ENCODE measurements around the gene GPD2. TPM values are rescaled to one million over a fixed set of nuclear protein-coding genes. Genes with fewer than 3 reads are reported as not detected.

The GPD2 gene
- total and polyA plus RNA-seq, 8 donors = 2.8 to 17.7 (median 10.2) TPM

GRCh38 chr2:156459720-156460119 is 23.5 kb downstream of the GPD2 start:
- TF ChIP-seq CTCF (IDR thresholded peaks at IDR 0.05) = no peak

GRCh38 chr2:156464106-156464505 is 27.9 kb downstream of the GPD2 start:
- H3K4me1 ChIP-seq = peaks cover 11 to 34% (median 31%) of the 10 kb centered on the region in 3 donors
- no peaks in the 10 kb centered on the region for H3K36me3 ChIP-seq
- no peaks in the 10 kb centered on the region for H3K27me3 ChIP-seq
- H3K4me3 ChIP-seq = no peak overlapping the region
- 78 to 80% methylated on average over 1 of the region's 1 CpG for WGBS, 2 donors
- FAIRE-seq (no peak), ATAC-seq (no peak), DNase-seq (no peak)
- no peaks in the 10 kb centered on the region for H3K9me3 ChIP-seq
- TF ChIP-seq CTCF (IDR thresholded peaks at IDR 0.05) = no peak
- intact Hi-C loops (cut with DNase I) = no loop called here
- H3K27ac ChIP-seq = no peak overlapping the region

More at GRCh38 chr2:156459720-156460119, 23.5 kb downstream of the GPD2 start:
- Histone ChIP-seq H3K4me1 (peaks cover 0 to 8% (median 0%) of the 10 kb centered on the region in 3 donors), H3K4me3 (no peak overlapping the region), H3K36me3 (no peaks in the 10 kb centered on the region), H3K27ac (peak overlapping the region in 1 of 4 donors; percentile 3), H3K9me3 (no peaks in the 10 kb centered on the region), H3K27me3 (no peaks in the 10 kb centered on the region)
- intact Hi-C loops (cut with DNase I) = no loop called here
- DNase-seq (peak in 2 of 6 donors; percentile 28 to 41), FAIRE-seq (no peak), ATAC-seq (peak; percentile 76 to 85 (median 83))
- WGBS, 2 donors = 23 to 24% methylated on average over 4 of the region's 4 CpGs

GRCh38 chr2:156465573-156465972 is 29.4 kb downstream of the GPD2 start:
- no peaks in the 10 kb centered on the region for H3K27me3 ChIP-seq
- TF ChIP-seq CTCF (IDR thresholded peaks at IDR 0.05) = no peak
- intact Hi-C loops (cut with DNase I) = no loop called here
- H3K4me3 ChIP-seq = no peak overlapping the region
- H3K36me3 ChIP-seq = no peaks in the 10 kb centered on the region
- ATAC-seq (peak in 1 of 4 donors; percentile 14), FAIRE-seq (no peak), DNase-seq (no peak)
- 11 to 22% methylated on average over 2 of the region's 2 CpGs for WGBS, 2 donors
- peaks cover 11 to 31% (median 29%) of the 10 kb centered on the region in 3 donors for H3K4me1 ChIP-seq
- no peak overlapping the region for H3K27ac ChIP-seq
- no peaks in the 10 kb centered on the region for H3K9me3 ChIP-seq

- Histone ChIP-seq H3K4me3 (peak overlapping the region in 1 of 4 donors; percentile 11), H3K4me1 (peaks cover 11 to 31% (median 29%) of the 10 kb centered on the region in 3 donors), H3K27me3 (no peaks in the 10 kb centered on the region), H3K9me3 (no peaks in the 10 kb centered on the region), H3K27ac (peak overlapping the region in 2 of 4 donors; percentile 63 to 69), H3K36me3 (no peaks in the 10 kb centered on the region)
- ATAC-seq (peak; percentile 88 to 96 (median 94)), FAIRE-seq (peak; percentile 56), DNase-seq (peak in 3 of 6 donors; percentile 49 to 68 (median 50))
- 3 to 6% methylated on average over 3 of the region's 3 CpGs for WGBS, 2 donors
- intact Hi-C loops (cut with DNase I) = no loop called here
- TF ChIP-seq CTCF (IDR thresholded peaks at IDR 0.05) = no peak
Observed at GRCh38 chr2:156466739-156467405, 30.7 kb downstream of the GPD2 start.

- DNase-seq (no peak), FAIRE-seq (no peak), ATAC-seq (no peak)
- no peaks in the 10 kb centered on the region for H3K27me3 ChIP-seq
- H3K4me3 ChIP-seq = no peak overlapping the region
- H3K27ac ChIP-seq = no peak overlapping the region
- H3K36me3 ChIP-seq = no peaks in the 10 kb centered on the region
- TF ChIP-seq CTCF (IDR thresholded peaks at IDR 0.05) = no peak
- H3K4me1 ChIP-seq = peaks cover 11 to 33% (median 28%) of the 10 kb centered on the region in 3 donors
- WGBS, 2 donors = 62 to 63% methylated on average over 8 of the region's 8 CpGs
- intact Hi-C loops (cut with DNase I) = no loop called here
- H3K9me3 ChIP-seq = no peaks in the 10 kb centered on the region
Observed at GRCh38 chr2:156470975-156471583, 34.9 kb downstream of the GPD2 start.
